Measurements from ENCODE around the gene RNF151.

- TF ChIP-seq HDGF (IDR thresholded peaks at IDR 0.05; ENCODE audit: borderline replicate concordance) = no peak
- TF ChIP-seq BHLHE40 (IDR thresholded peaks at IDR 0.05; ENCODE audit: borderline replicate concordance) = no peak
- no peak for TF ChIP-seq FOXK2 (IDR thresholded peaks at IDR 0.05)
Observed at GRCh38 chr16:1945559-1946391, 20.9 kb upstream of the RNF151 start.

Measured in HEK293T (cell line).